BLaER1 (cell line): ENCODE results near the gene ADAMTS18.
A peak's percentile ranks its signal among the peaks of the same experiment; 100 is the strongest.

ENCODE experiments used
- H3K27ac ChIP-seq: shearing (Covaris generic); formaldehyde crosslinking; 2 replicates; pipeline ENCODE4 v1.8.1; 2022
- H3K27me3 ChIP-seq: shearing (Covaris generic); formaldehyde crosslinking; 2 replicates; pipeline ENCODE4 v1.8.1; 2022
- H3K36me3 ChIP-seq: shearing (Covaris generic); formaldehyde crosslinking; 2 replicates; pipeline ENCODE4 v1.8.1; 2022
- H3K4me1 ChIP-seq: shearing (Covaris generic); formaldehyde crosslinking; 2 replicates; pipeline ENCODE4 v1.8.1; 2022
- H3K4me2 ChIP-seq: shearing (Covaris generic); formaldehyde crosslinking; 2 replicates; pipeline ENCODE4 v1.8.1; 2022
- H3K4me3 ChIP-seq: shearing (Covaris generic); formaldehyde crosslinking; 2 replicates; pipeline ENCODE4 v1.8.1; 2022
- H3K9ac ChIP-seq: shearing (Covaris generic); formaldehyde crosslinking; 2 replicates; pipeline ENCODE4 v1.8.1; 2022
- H3K9me3 ChIP-seq: shearing (Covaris generic); formaldehyde crosslinking; 2 replicates; pipeline ENCODE4 v1.8.1; 2022
- H4K20me1 ChIP-seq: shearing (Covaris generic); formaldehyde crosslinking; 2 replicates; pipeline ENCODE4 v1.8.1; 2022
- Cebpa-rat ChIP-seq: shearing (Covaris generic); IDR thresholded peaks from 2 replicates; pipeline ENCODE4 v1.8.1; 2022

ADAMTS18 gene

GRCh38 chr16:77308163-77308561 lies 126.7 kb downstream of the ADAMTS18 start:
- Histone ChIP-seq H3K9me3 (no peaks in the 10 kb centered on the region), H3K27ac (no peak overlapping the region), H4K20me1 (no peaks in the 10 kb centered on the region), H3K4me1 (peaks cover 12% of the 10 kb centered on the region), H3K4me2 (no peak overlapping the region), H3K9ac (no peak overlapping the region), H3K4me3 (no peak overlapping the region), H3K27me3 (no peaks in the 10 kb centered on the region), H3K36me3 (no peaks in the 10 kb centered on the region)
- no peak for TF ChIP-seq Cebpa-rat

GRCh38 chr16:77307426-77308162 lies 127.2 kb downstream of the ADAMTS18 start:
- no peaks in the 10 kb centered on the region for H3K36me3 ChIP-seq
- H3K9ac ChIP-seq, result no peak overlapping the region
- no peaks in the 10 kb centered on the region for H3K27me3 ChIP-seq
- no peak overlapping the region for H3K27ac ChIP-seq
- H3K4me3 ChIP-seq, result no peak overlapping the region
- no peak for TF ChIP-seq Cebpa-rat
- no peak overlapping the region for H3K4me2 ChIP-seq
- H3K9me3 ChIP-seq, result no peaks in the 10 kb centered on the region
- peaks cover 18% of the 10 kb centered on the region for H3K4me1 ChIP-seq
- no peaks in the 10 kb centered on the region for H4K20me1 ChIP-seq

GRCh38 chr16:77306075-77306474 lies 128.8 kb downstream of the ADAMTS18 start:
- Histone ChIP-seq H3K4me1 (peaks cover 32% of the 10 kb centered on the region), H3K36me3 (no peaks in the 10 kb centered on the region), H3K9ac (no peak overlapping the region), H3K27me3 (no peaks in the 10 kb centered on the region), H3K4me2 (no peak overlapping the region), H3K27ac (no peak overlapping the region), H3K9me3 (no peaks in the 10 kb centered on the region), H3K4me3 (no peak overlapping the region), H4K20me1 (no peaks in the 10 kb centered on the region)
- TF ChIP-seq Cebpa-rat, result no peak

DNA sequence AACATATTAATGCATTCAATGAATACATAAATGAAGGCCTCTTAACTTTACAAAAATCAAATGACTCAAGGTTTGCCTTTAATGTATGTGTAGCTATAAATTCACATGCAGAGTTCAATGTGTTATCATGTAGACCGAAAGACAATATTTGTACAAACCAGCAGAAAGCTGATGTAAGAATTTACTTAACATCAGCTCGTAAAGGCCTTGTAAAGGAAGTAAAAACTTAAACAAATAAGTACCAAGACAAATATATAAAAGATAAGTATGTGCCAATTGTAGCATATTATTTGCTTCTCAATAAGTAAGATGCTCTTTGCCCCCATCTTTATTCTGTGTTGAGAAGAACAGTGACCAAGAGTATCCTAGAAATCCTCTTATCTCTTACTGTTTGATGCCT lies 130.0 kb downstream of the ADAMTS18 start:
- H3K36me3 ChIP-seq, result no peaks in the 10 kb centered on the region
- TF ChIP-seq Cebpa-rat, result no peak
- no peaks in the 10 kb centered on the region for H3K9me3 ChIP-seq
- H3K4me2 ChIP-seq, result no peak overlapping the region
- no peaks in the 10 kb centered on the region for H3K27me3 ChIP-seq
- H4K20me1 ChIP-seq, result no peaks in the 10 kb centered on the region
- H3K27ac ChIP-seq, result no peak overlapping the region
- no peak overlapping the region for H3K9ac ChIP-seq
- H3K4me3 ChIP-seq, result no peak overlapping the region
- peaks cover 44% of the 10 kb centered on the region for H3K4me1 ChIP-seq

DNA sequence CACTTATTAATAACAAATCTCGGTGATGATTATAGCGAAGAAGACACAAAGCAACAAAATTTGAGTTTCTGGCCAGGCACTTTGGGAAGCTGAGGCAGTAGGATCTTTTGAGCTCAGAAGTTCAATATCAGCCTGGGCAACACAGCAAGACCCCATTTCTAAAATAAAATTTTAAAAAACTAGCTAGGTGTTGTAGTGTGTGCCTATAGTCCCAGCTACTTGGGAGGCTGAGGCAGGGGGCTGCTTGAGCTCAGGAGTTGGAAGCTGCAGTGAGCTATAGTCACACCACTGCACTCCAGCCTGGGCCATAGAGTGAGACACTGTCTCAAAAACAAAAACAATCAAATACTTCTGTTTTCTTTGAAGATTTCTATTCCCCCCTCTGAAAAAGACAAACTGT lies 130.7 kb downstream of the ADAMTS18 start:
- Histone ChIP-seq H3K36me3 (no peaks in the 10 kb centered on the region), H3K9ac (no peak overlapping the region), H3K27ac (no peak overlapping the region), H3K4me1 (peaks cover 51% of the 10 kb centered on the region), H3K4me3 (no peak overlapping the region), H3K9me3 (no peaks in the 10 kb centered on the region), H4K20me1 (no peaks in the 10 kb centered on the region), H3K27me3 (no peaks in the 10 kb centered on the region), H3K4me2 (no peak overlapping the region)
- no peak for TF ChIP-seq Cebpa-rat

- no peak for TF ChIP-seq Cebpa-rat
- no peaks in the 10 kb centered on the region for H3K27me3 ChIP-seq
- peaks cover 63% of the 10 kb centered on the region for H3K4me1 ChIP-seq
- H3K9ac ChIP-seq, result no peak overlapping the region
- no peaks in the 10 kb centered on the region for H4K20me1 ChIP-seq
- peak overlapping the region; percentile 40; the same call in 1 of the 2 replicates for H3K4me2 ChIP-seq
- H3K36me3 ChIP-seq, result no peaks in the 10 kb centered on the region
- no peak overlapping the region for H3K4me3 ChIP-seq
- H3K27ac ChIP-seq, result no peak overlapping the region
- H3K9me3 ChIP-seq, result no peaks in the 10 kb centered on the region
These were observed 132.2 kb downstream of the ADAMTS18 start for GRCh38 chr16:77302674-77303073.

GRCh38 chr16:77302249-77302648 lies 132.6 kb downstream of the ADAMTS18 start:
- no peak for TF ChIP-seq Cebpa-rat

GRCh38 chr16:77300256-77300655 lies 134.6 kb downstream of the ADAMTS18 start:
- Histone ChIP-seq H4K20me1 (no peaks in the 10 kb centered on the region), H3K36me3 (no peaks in the 10 kb centered on the region), H3K4me3 (no peak overlapping the region), H3K9ac (no peak overlapping the region), H3K9me3 (no peaks in the 10 kb centered on the region), H3K4me1 (peaks cover 54% of the 10 kb centered on the region), H3K4me2 (peak overlapping the region; percentile 80), H3K27me3 (no peaks in the 10 kb centered on the region), H3K27ac (peak overlapping the region; percentile 71)
- no peak for TF ChIP-seq Cebpa-rat

More at GRCh38 chr16:77302249-77302648, 132.6 kb downstream of the ADAMTS18 start:
- H3K9me3 ChIP-seq, result no peaks in the 10 kb centered on the region
- H3K27me3 ChIP-seq, result no peaks in the 10 kb centered on the region
- H3K9ac ChIP-seq, result no peak overlapping the region
- H3K4me1 ChIP-seq, result peaks cover 61% of the 10 kb centered on the region
- H3K27ac ChIP-seq, result no peak overlapping the region
- H3K4me2 ChIP-seq, result peak overlapping the region; percentile 40; the same call in 1 of the 2 replicates
- no peak overlapping the region for H3K4me3 ChIP-seq
- no peaks in the 10 kb centered on the region for H3K36me3 ChIP-seq
- H4K20me1 ChIP-seq, result no peaks in the 10 kb centered on the region

DNA sequence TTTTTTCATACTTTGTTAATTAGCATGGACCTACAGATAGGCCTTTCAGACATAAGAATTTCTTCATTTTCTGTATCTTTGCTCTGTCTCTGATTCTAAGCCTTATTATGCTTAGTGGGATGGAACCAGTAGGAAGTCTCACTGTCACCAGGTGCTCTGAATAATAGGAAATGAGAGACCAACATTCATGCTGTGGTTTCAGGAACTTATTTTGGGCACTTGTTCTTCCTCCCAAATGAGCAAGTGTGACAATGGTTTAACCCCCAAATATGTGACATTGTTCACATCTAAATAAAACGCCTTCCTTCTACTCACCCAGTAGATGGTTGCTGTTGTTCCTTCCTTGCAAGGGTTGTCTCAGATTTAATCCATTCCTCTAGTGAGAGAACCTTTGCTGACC lies 135.4 kb downstream of the ADAMTS18 start:
- Histone ChIP-seq H3K9ac (peak overlapping the region; percentile 60; the same call in 1 of the 2 replicates), H3K4me1 (peaks cover 54% of the 10 kb centered on the region), H3K27ac (peak overlapping the region; percentile 71)

More for the DNA sequence above, 135.4 kb downstream of the ADAMTS18 start:
- no peaks in the 10 kb centered on the region for H3K36me3 ChIP-seq
- peak overlapping the region; percentile 80 for H3K4me2 ChIP-seq
- no peak for TF ChIP-seq Cebpa-rat
- H3K9me3 ChIP-seq, result no peaks in the 10 kb centered on the region
- 0 out of 2 replicates have a peak overlapping the region, but pooled peaks have one; percentile 6 for H3K4me3 ChIP-seq
- H4K20me1 ChIP-seq, result no peaks in the 10 kb centered on the region
- H3K27me3 ChIP-seq, result no peaks in the 10 kb centered on the region
